ENCODE data around the gene LCT. TPM values are rescaled to one million over a fixed set of nuclear protein-coding genes. Genes with fewer than 3 reads are reported as not detected.

LCT gene
- total RNA-seq, 2 donors from 2014 or later = 0.08 to 0.12 TPM

DNA sequence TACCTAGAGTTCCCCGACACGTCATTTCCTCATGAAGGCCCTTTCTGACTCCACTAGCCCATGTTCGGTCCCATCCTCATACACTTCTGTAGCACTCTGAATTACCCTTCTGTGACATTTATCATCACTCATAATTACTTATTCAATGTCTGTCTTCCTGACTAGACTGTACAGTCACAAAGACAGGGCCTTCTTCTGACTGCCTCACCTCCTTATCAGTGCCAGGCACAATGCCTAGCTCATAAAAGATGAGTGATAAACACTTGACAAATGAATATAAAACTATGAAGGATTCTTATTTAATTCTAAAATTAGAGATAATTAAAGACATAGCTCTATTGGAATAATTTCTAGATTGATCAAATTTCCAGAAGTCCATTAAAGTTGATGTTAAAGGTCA lies 96.8 kb downstream of the LCT start:
- H3K9ac ChIP-seq (ENCODE audit: low read depth in 2 of 2, low read length in 2 of 2) = no peak overlapping the region
- no peak for DNase-seq
- H3K4me3 ChIP-seq = no peak overlapping the region
- H3K27me3 ChIP-seq = no peaks in the 10 kb centered on the region
- no peaks in the 10 kb centered on the region for H3K36me3 ChIP-seq
- no peaks in the 10 kb centered on the region for H3K4me1 ChIP-seq
- no peaks in the 10 kb centered on the region for H3K9me3 ChIP-seq
- TF ChIP-seq CTCF (IDR thresholded peaks at IDR 0.05) = no peak
- no peak overlapping the region for H3K27ac ChIP-seq
- intact Hi-C loops (cut with DNase I) = no loop called here

Other genes starting within 250 kb of the LCT start
- gene UBXN4, start 95.3 kb downstream of the LCT start, total RNA-seq = 100 to 1,000 TPM; 106 to 117 TPM
- gene MCM6, start 39.3 kb upstream of the LCT start, total RNA-seq = 10 to 100 TPM; 14.2 to 57.7 TPM
- 10 to 100 TPM; 52.4 to 80.7 TPM for gene DARS1, start 148.4 kb upstream of the LCT start, total RNA-seq

Measured in colonic mucosa (tissue), 4 donors.